ENCODE results near the gene SLC30A4.

Gene SLC30A4

GRCh38 chr15:45468294-45468693 is 54.3 kb downstream of the SLC30A4 start:
- no peak for TF ChIP-seq CTCF (IDR thresholded peaks at IDR 0.05)
- DNase-seq (ENCODE audit: low spot score): no peak
- Histone ChIP-seq H3K27ac (no peak overlapping the region), H3K4me3 (no peak overlapping the region)

GRCh38 chr15:45458746-45459403 is 63.7 kb downstream of the SLC30A4 start:
- Histone ChIP-seq H3K27ac (no peak overlapping the region), H3K4me3 (peak overlapping the region; percentile 71)
- no peak for DNase-seq (ENCODE audit: low spot score)
- peak; percentile 81 for TF ChIP-seq CTCF (IDR thresholded peaks at IDR 0.05)

GRCh38 chr15:45457641-45458539 is 64.7 kb downstream of the SLC30A4 start:
- peak; percentile 58 for TF ChIP-seq CTCF (IDR thresholded peaks at IDR 0.05)
- peak overlapping the region; percentile 51 to 77 for H3K27ac ChIP-seq
- DNase-seq (ENCODE audit: low spot score): no peak
- H3K4me3 ChIP-seq: peak overlapping the region; percentile 71

- DNase-seq (ENCODE audit: low spot score): no peak
- no peak overlapping the region for H3K4me3 ChIP-seq
- no peak overlapping the region for H3K27ac ChIP-seq
- no peak for TF ChIP-seq CTCF (IDR thresholded peaks at IDR 0.05)
These were observed 65.3 kb downstream of the SLC30A4 start for GRCh38 chr15:45457220-45457619.

DNA sequence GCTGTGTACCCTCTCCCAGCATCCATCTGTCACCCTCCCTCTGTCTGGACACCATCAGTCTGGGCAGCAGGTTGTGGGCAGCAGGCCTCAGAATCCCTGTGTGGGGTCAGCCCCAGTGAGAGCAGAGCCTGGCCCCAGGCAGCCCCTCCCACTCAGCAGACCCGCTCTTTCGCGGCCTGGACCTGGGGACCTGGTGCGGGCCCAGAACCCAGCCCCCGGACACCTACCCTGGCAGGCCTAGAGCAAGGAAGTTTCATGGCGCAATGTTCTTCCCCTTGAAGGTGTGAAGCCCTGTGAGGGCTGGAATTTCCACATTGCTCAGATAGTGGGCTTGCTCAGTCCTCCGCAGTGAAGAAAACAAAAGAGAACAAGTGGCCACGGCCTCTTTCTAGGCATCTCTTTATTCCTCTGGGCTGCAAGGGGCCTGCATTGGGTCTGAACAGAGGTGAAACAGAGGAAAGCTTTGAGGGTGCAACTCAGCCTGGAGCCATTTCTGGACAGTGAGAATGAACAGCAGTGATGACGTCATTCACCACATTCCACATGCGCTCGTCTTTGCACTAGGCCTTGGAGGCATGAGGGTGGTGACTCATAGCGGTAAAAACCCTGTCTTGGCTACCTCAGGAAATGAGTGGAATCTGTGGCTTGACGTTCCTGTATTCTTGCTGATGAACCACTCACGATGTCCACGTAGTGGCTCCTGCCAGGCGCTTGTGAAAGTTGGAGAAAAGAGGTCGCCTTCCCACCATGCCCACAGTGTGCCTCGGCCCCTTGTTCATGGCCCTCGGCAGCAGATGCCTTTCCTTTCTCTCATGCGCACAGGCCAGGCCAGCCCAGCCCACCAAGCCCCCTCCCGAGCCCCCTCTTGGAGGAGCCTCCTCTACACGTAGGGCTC is 66.1 kb downstream of the SLC30A4 start:
- no peak for DNase-seq (ENCODE audit: low spot score)
- Histone ChIP-seq H3K4me3 (no peak overlapping the region), H3K27ac (no peak overlapping the region)
- no peak for TF ChIP-seq CTCF (IDR thresholded peaks at IDR 0.05)

DNA sequence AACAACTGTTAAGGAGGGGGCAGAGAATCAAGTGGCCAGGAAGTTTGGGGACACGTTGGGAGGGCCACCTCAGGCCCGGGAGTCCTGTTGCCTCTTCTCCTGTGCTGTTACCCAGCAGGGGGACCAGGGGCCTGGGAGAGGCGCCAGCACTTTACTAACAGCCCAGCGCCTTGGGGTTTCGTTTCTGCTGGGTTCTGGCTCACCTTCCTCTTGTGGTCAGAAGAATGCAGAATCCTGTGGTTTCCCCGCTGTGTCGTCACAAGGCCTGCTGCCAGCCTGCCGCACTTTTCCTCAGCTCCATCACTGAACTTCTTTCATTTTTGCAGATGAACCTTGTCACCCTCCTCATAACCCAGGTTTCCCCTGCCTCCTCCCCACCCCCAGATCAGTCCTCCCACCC is 67.7 kb downstream of the SLC30A4 start:
- H3K4me3 ChIP-seq: no peak overlapping the region
- no peak for DNase-seq (ENCODE audit: low spot score)
- H3K27ac ChIP-seq: no peak overlapping the region
- no peak for TF ChIP-seq CTCF (IDR thresholded peaks at IDR 0.05)

Measured in coronary artery (tissue), 2 donors.